Suprapubic skin (tissue), 4 donors: Measurements from ENCODE around the gene SEMA7A. TPM values are rescaled to one million over a fixed set of nuclear protein-coding genes. Genes with fewer than 3 reads are reported as not detected.

Experiments used
- DNase-seq, 2 donors: peaks; one replicate each; pipeline ENCODE4 v3.0.0-alpha.2; 2019; ENCODE audit warnings: low spot score in 2 of 2
- H3K27ac ChIP-seq: fragments of 200-600 bp; sonication (generic); one replicate; pipeline ENCODE4 v1.5.1; 2019
- H3K27me3 ChIP-seq: fragments of 200-600 bp; sonication (generic); one replicate; pipeline ENCODE4 v1.5.1; 2019
- H3K36me3 ChIP-seq: fragments of 200-600 bp; sonication (generic); one replicate; pipeline ENCODE4 v1.5.1; 2019
- H3K4me1 ChIP-seq: fragments of 200-600 bp; sonication (generic); one replicate; pipeline ENCODE4 v1.5.1; 2019
- H3K4me3 ChIP-seq: fragments of 200-600 bp; sonication (generic); one replicate; pipeline ENCODE4 v1.5.1; 2019; ENCODE audit warnings: mild to moderate bottlenecking
- H3K9me3 ChIP-seq: fragments of 200-600 bp; sonication (generic); one replicate; pipeline ENCODE4 v1.5.1; 2019
- EP300 ChIP-seq: sonication (generic); formaldehyde crosslinking; IDR thresholded peaks from one replicate; pipeline ENCODE4 v1.6.1; 2017; ENCODE audit warnings: antibody characterized with exemption
- POLR2A ChIP-seq, 2 donors: fragments of 450-650 bp; IDR thresholded peaks; one replicate each; pipeline ENCODE4 v1.6.1; 2017; ENCODE audit warnings: antibody characterized with exemption in 2 of 2, mild to moderate bottlenecking in 2 of 2, moderate library complexity in 2 of 2
- POLR2AphosphoS5 ChIP-seq, 3 donors: sonication (generic); formaldehyde crosslinking; IDR thresholded peaks; one replicate each; pipeline ENCODE4 v1.6.1; 2017; ENCODE audit warnings: antibody characterized with exemption in 3 of 3
- WGBS: methylation state at CpG from one replicate; pipeline ENCODE4 v1.1.5; 2018; 5-methylcytosine and 5-hydroxymethylcytosine counted together
- total RNA-seq, 4 donors: library from RNA; depleted of rRNA; stranded (reverse); fragments of >200 nt; gene quantifications; one replicate each; pipeline ENCODE4 v1.1.0, GENCODE V29; 2016
- TF ChIP-seq, protein P1 (sequence below), 2 donors: fragments of 200-600 bp in 1 of 2; fragments of 450-650 bp in 1 of 2; sonication (generic) in 1 of 2; IDR thresholded peaks; one replicate each; pipeline ENCODE4 v1.5.1; 2016 to 2019; ENCODE audit warnings: antibody characterized with exemption in 2 of 2, mild to moderate bottlenecking in 1 of 2, moderate library complexity in 1 of 2

Gene SEMA7A
- total RNA-seq, 4 donors from 2014 or later = 10.1 to 31.4 (median 18.0) TPM

- no peaks in the 10 kb centered on the region for H3K9me3 ChIP-seq
- H3K4me1 ChIP-seq = peaks cover 7% of the 10 kb centered on the region
- WGBS = 96% methylated on average over 4 of the region's 4 CpGs
- H3K27ac ChIP-seq = no peak overlapping the region
- no peak overlapping the region for H3K4me3 ChIP-seq
- peaks cover 14% of the 10 kb centered on the region for H3K36me3 ChIP-seq
- TF ChIP-seq POLR2AphosphoS5 (IDR thresholded peaks at IDR 0.05) (no peak), POLR2A (IDR thresholded peaks at IDR 0.05) (no peak), EP300 (no peak)
- TF ChIP-seq, protein P1, sequence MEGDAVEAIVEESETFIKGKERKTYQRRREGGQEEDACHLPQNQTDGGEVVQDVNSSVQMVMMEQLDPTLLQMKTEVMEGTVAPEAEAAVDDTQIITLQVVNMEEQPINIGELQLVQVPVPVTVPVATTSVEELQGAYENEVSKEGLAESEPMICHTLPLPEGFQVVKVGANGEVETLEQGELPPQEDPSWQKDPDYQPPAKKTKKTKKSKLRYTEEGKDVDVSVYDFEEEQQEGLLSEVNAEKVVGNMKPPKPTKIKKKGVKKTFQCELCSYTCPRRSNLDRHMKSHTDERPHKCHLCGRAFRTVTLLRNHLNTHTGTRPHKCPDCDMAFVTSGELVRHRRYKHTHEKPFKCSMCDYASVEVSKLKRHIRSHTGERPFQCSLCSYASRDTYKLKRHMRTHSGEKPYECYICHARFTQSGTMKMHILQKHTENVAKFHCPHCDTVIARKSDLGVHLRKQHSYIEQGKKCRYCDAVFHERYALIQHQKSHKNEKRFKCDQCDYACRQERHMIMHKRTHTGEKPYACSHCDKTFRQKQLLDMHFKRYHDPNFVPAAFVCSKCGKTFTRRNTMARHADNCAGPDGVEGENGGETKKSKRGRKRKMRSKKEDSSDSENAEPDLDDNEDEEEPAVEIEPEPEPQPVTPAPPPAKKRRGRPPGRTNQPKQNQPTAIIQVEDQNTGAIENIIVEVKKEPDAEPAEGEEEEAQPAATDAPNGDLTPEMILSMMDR (IDR thresholded peaks at IDR 0.05) = no peak
- H3K27me3 ChIP-seq = no peaks in the 10 kb centered on the region
- no peak for DNase-seq
Observed at GRCh38 chr15:74406517-74406916, 27.2 kb downstream of the SEMA7A start.

GRCh38 chr15:74405823-74406222 lies 27.9 kb downstream of the SEMA7A start:
- Histone ChIP-seq H3K9me3 (no peaks in the 10 kb centered on the region), H3K27ac (no peak overlapping the region), H3K4me3 (no peak overlapping the region), H3K4me1 (peaks cover 10% of the 10 kb centered on the region), H3K27me3 (no peaks in the 10 kb centered on the region), H3K36me3 (peaks cover 7% of the 10 kb centered on the region)
- TF ChIP-seq POLR2A (IDR thresholded peaks at IDR 0.05) (no peak), EP300 (no peak), POLR2AphosphoS5 (IDR thresholded peaks at IDR 0.05) (no peak)
- TF ChIP-seq, protein P1 (IDR thresholded peaks at IDR 0.05) = no peak
- no peak for DNase-seq
- 93% methylated on average over 7 of the region's 7 CpGs for WGBS

GRCh38 chr15:74403991-74404563 lies 29.7 kb downstream of the SEMA7A start:
- WGBS = 68% methylated on average over 10 of the region's 16 CpGs
- Histone ChIP-seq H3K27me3 (no peaks in the 10 kb centered on the region), H3K4me3 (no peak overlapping the region), H3K27ac (no peak overlapping the region), H3K9me3 (no peaks in the 10 kb centered on the region), H3K36me3 (no peaks in the 10 kb centered on the region), H3K4me1 (peaks cover 15% of the 10 kb centered on the region)
- TF ChIP-seq POLR2AphosphoS5 (IDR thresholded peaks at IDR 0.05) = no peak
- TF ChIP-seq POLR2A (IDR thresholded peaks at IDR 0.05) = no peak
- no peak for TF ChIP-seq EP300
- TF ChIP-seq, protein P1 (IDR thresholded peaks at IDR 0.05) = no peak
- no peak for DNase-seq

DNA sequence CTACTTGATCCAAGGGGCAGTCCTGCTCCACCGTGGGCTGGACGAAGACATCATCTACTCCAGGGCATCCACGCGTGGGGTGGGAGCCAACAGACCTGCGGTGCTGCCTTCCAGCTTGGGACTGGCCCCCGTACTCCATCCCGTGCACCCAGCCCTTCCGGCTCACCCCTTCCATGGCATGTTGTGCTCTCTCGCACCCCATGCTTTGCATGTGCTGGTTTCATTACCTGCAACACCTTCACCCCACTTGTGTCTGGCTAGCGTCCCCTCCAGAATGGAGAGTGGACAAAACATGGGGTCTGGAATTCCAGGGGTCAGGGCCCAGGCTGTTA lies 30.2 kb downstream of the SEMA7A start:
- H3K4me3 ChIP-seq = no peak overlapping the region
- peaks cover 15% of the 10 kb centered on the region for H3K4me1 ChIP-seq
- no peak overlapping the region for H3K27ac ChIP-seq
- 78% methylated on average over 6 of the region's 10 CpGs for WGBS
- TF ChIP-seq POLR2AphosphoS5 (IDR thresholded peaks at IDR 0.05) (no peak), EP300 (no peak), POLR2A (IDR thresholded peaks at IDR 0.05) (no peak)
- TF ChIP-seq, protein P1 (IDR thresholded peaks at IDR 0.05) = no peak
- H3K36me3 ChIP-seq = no peaks in the 10 kb centered on the region
- no peak for DNase-seq
- no peaks in the 10 kb centered on the region for H3K9me3 ChIP-seq
- no peaks in the 10 kb centered on the region for H3K27me3 ChIP-seq

DNA sequence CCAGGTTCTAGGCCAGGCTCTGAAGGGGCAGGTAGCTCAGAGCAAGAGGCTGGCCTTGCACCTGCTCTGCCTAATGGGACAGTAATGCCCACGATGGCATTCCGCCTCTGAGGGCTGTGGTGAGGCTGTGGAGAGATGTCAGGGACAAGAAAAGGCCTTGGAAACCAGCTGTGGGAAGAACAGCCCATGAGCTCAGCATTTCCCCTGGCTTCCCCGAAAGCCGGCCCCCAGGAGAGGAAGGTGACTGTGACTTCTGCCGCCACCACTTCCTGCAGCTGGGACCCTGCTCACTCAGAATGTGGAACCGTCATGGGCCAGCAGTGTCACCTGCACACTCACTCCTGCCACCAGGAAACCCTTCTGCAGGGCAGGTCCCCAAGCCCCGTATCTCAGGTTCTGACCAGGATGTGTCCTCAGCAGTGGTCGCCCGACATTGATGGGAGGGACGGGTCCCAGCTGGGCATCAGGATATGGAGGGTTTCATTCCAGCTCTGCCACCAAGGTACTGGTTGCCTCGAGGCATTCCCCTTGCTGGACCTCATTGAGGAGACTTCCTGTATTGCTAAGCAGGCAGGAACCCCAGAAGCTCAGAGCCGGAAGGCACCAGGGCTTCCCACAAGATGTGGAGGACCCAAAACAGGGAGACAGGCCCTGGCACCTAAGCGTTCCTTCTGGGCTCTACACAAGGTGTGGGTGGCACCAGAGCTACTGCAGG lies 30.7 kb downstream of the SEMA7A start:
- 73% methylated on average over 2 of the region's 13 CpGs for WGBS
- peaks cover 15% of the 10 kb centered on the region for H3K4me1 ChIP-seq
- no peak overlapping the region for H3K27ac ChIP-seq
- no peak overlapping the region for H3K4me3 ChIP-seq
- H3K9me3 ChIP-seq = no peaks in the 10 kb centered on the region
- H3K27me3 ChIP-seq = no peaks in the 10 kb centered on the region
- DNase-seq = no peak
- no peaks in the 10 kb centered on the region for H3K36me3 ChIP-seq
- TF ChIP-seq, protein P1 (IDR thresholded peaks at IDR 0.05) = no peak
- TF ChIP-seq POLR2AphosphoS5 (IDR thresholded peaks at IDR 0.05) (no peak), EP300 (no peak)
